GOT3 (cell line): ENCODE measurements around the gene COQ4.
A peak's percentile ranks its signal among the peaks of the same experiment; 100 is the strongest.

Experiments
- DNase-seq: peaks from one replicate; lab custom pipeline; 2025; ENCODE audit warnings: mixed read lengths; lab: John Stamatoyannopoulos, UW

Gene COQ4

GRCh38 chr9:128340691-128341434 lies 18.2 kb downstream of the COQ4 start:
- no peak for DNase-seq

GRCh38 chr9:128341435-128341849 lies 18.8 kb downstream of the COQ4 start:
- no peak for DNase-seq

- DNase-seq = no peak
Observed at GRCh38 chr9:128342971-128343680, 20.5 kb downstream of the COQ4 start.

- no peak for DNase-seq
Observed at GRCh38 chr9:128343855-128344254, 21.2 kb downstream of the COQ4 start.

- DNase-seq = no peak
Observed at GRCh38 chr9:128344931-128345605, 22.4 kb downstream of the COQ4 start.

- DNase-seq = no peak
Observed at GRCh38 chr9:128349125-128349524, 26.5 kb downstream of the COQ4 start.

- DNase-seq = no peak
Observed at GRCh38 chr9:128349772-128350171, 27.1 kb downstream of the COQ4 start.

GRCh38 chr9:128355451-128355850 lies 32.8 kb downstream of the COQ4 start:
- no peak for DNase-seq

- no peak for DNase-seq
Observed at GRCh38 chr9:128358090-128358489, 35.5 kb downstream of the COQ4 start.

GRCh38 chr9:128358861-128359260 lies 36.2 kb downstream of the COQ4 start:
- DNase-seq = no peak

- no peak for DNase-seq
Observed at GRCh38 chr9:128360826-128361225, 38.2 kb downstream of the COQ4 start.

- no peak for DNase-seq
Observed at GRCh38 chr9:128361296-128361985, 38.8 kb downstream of the COQ4 start.

GRCh38 chr9:128361986-128362646 lies 39.5 kb downstream of the COQ4 start:
- no peak for DNase-seq

GRCh38 chr9:128362774-128363173 lies 40.1 kb downstream of the COQ4 start:
- DNase-seq = no peak

- no peak for DNase-seq
Observed at GRCh38 chr9:128365525-128365924, 42.9 kb downstream of the COQ4 start.

GRCh38 chr9:128369024-128369706 lies 46.5 kb downstream of the COQ4 start:
- DNase-seq = no peak

- DNase-seq = no peak
Observed at GRCh38 chr9:128370367-128370751, 47.7 kb downstream of the COQ4 start.

- peak; percentile 76 for DNase-seq
Observed at GRCh38 chr9:128370752-128371629, 48.4 kb downstream of the COQ4 start, which contains the start of gene URM1. TSS of gene URM1 (plus strand) at chr9:128371374. CDS start at chr9:128371381, 7 bp downstream.

GRCh38 chr9:128371630-128372117 lies 49.0 kb downstream of the COQ4 start:
- DNase-seq = no peak

GRCh38 chr9:128372188-128372641 lies 49.6 kb downstream of the COQ4 start:
- DNase-seq = no peak
